Muscle of leg (tissue), 11 donors: ENCODE measurements around the gene CAB39L. TPM values are rescaled to one million over a fixed set of nuclear protein-coding genes. Genes with fewer than 3 reads are reported as not detected.

ENCODE experiments used
- DNase-seq: peaks from one replicate; pipeline ENCODE4 v3.0.0; 2013
- H3K27ac ChIP-seq: one replicate; pipeline ENCODE4 v1.5.1; 2013; ENCODE audit warnings: mild to moderate bottlenecking, low read length, control low read depth
- H3K27me3 ChIP-seq: one replicate; pipeline ENCODE4 v1.6.1; 2013; ENCODE audit warnings: low read length; ENCODE audit not compliant: control insufficient read depth, insufficient read depth
- H3K36me3 ChIP-seq: one replicate; pipeline ENCODE4 v1.6.1; 2013; ENCODE audit warnings: low read length; ENCODE audit not compliant: control insufficient read depth, insufficient read depth
- H3K4me1 ChIP-seq: one replicate; pipeline ENCODE4 v1.6.1; 2013; ENCODE audit warnings: low read length; ENCODE audit not compliant: control insufficient read depth, insufficient read depth
- H3K4me3 ChIP-seq: one replicate; pipeline ENCODE4 v1.5.1; 2013; ENCODE audit warnings: low read length, control low read depth
- H3K9me3 ChIP-seq: replicated peaks from 2 replicates; pipeline ENCODE4 v1.6.1; 2013; ENCODE audit warnings: low read depth, low read length; ENCODE audit not compliant: control insufficient read depth
- WGBS: methylation state at CpG from one replicate; pipeline ENCODE4 v1.1.5; 2013; ENCODE audit warnings: missing lambda C conversion rate; ENCODE audit not compliant: insufficient coverage; 5-methylcytosine and 5-hydroxymethylcytosine counted together
- polyA plus RNA-seq, 8 donors: library from polyadenylated mRNA; unstranded; fragments of 120-200 nt; gene quantifications; one replicate each; pipeline versions ENCODE4 v1.2.1 to v1.2.3, GENCODE V29; 2013; ENCODE audit warnings: inconsistent platforms in 1 of 8, low replicate concordance in 1 of 8; ENCODE audit not compliant: insufficient read length in 8 of 8, insufficient read depth in 1 of 8
- total RNA-seq: library from RNA; stranded (reverse); fragments of 120-200 nt; gene quantifications from one replicate; pipeline ENCODE4 v1.2.4, GENCODE V29; 2013

Gene CAB39L
- total and polyA plus RNA-seq, 9 donors = 3.5 to 6.1 (median 4.5) TPM

- no peak overlapping the region for H3K27ac ChIP-seq
- no CpG with 5 or more reads among the region's 2 CpGs for WGBS
- no peak for DNase-seq
- H3K9me3 ChIP-seq = no peaks in the 10 kb centered on the region
- no peaks in the 10 kb centered on the region for H3K4me1 ChIP-seq
- H3K4me3 ChIP-seq = no peak overlapping the region
- no peaks in the 10 kb centered on the region for H3K36me3 ChIP-seq
- H3K27me3 ChIP-seq = no peaks in the 10 kb centered on the region
Observed at GRCh38 chr13:49373716-49374115, 70.1 kb downstream of the CAB39L start.

- 79% methylated on average over 2 of the region's 4 CpGs for WGBS
- no peaks in the 10 kb centered on the region for H3K36me3 ChIP-seq
- H3K27me3 ChIP-seq = no peaks in the 10 kb centered on the region
- H3K27ac ChIP-seq = no peak overlapping the region
- H3K4me3 ChIP-seq = no peak overlapping the region
- no peaks in the 10 kb centered on the region for H3K4me1 ChIP-seq
- no peaks in the 10 kb centered on the region for H3K9me3 ChIP-seq
- no peak for DNase-seq
Observed at GRCh38 chr13:49371943-49372613, 71.8 kb downstream of the CAB39L start.

GRCh38 chr13:49370371-49370770 is 73.5 kb downstream of the CAB39L start:
- peak; percentile 55 for DNase-seq
- no peaks in the 10 kb centered on the region for H3K9me3 ChIP-seq
- H3K4me3 ChIP-seq = no peak overlapping the region
- H3K4me1 ChIP-seq = no peaks in the 10 kb centered on the region
- H3K27me3 ChIP-seq = no peaks in the 10 kb centered on the region
- WGBS = 43% methylated on average over 1 of the region's 2 CpGs
- no peak overlapping the region for H3K27ac ChIP-seq
- H3K36me3 ChIP-seq = no peaks in the 10 kb centered on the region

GRCh38 chr13:49369866-49370265 is 74.0 kb downstream of the CAB39L start:
- Histone ChIP-seq H3K4me3 (no peak overlapping the region), H3K4me1 (no peaks in the 10 kb centered on the region), H3K27ac (no peak overlapping the region), H3K27me3 (no peaks in the 10 kb centered on the region), H3K9me3 (no peaks in the 10 kb centered on the region), H3K36me3 (no peaks in the 10 kb centered on the region)
- DNase-seq = no peak
- WGBS = 83% methylated on average over 1 of the region's 4 CpGs

GRCh38 chr13:49368688-49369087 is 75.2 kb downstream of the CAB39L start:
- Histone ChIP-seq H3K27me3 (no peaks in the 10 kb centered on the region), H3K27ac (no peak overlapping the region), H3K4me1 (no peaks in the 10 kb centered on the region), H3K9me3 (peaks cover 2% of the 10 kb centered on the region), H3K4me3 (no peak overlapping the region), H3K36me3 (no peaks in the 10 kb centered on the region)
- DNase-seq = no peak
- no CpG with 5 or more reads among the region's 2 CpGs for WGBS

GRCh38 chr13:49367640-49368422 is 76.0 kb downstream of the CAB39L start:
- peaks cover 4% of the 10 kb centered on the region for H3K9me3 ChIP-seq
- no peaks in the 10 kb centered on the region for H3K4me1 ChIP-seq
- no peak overlapping the region for H3K27ac ChIP-seq
- no peak overlapping the region for H3K4me3 ChIP-seq
- H3K36me3 ChIP-seq = no peaks in the 10 kb centered on the region
- WGBS = no CpG with 5 or more reads among the region's 5 CpGs
- H3K27me3 ChIP-seq = no peaks in the 10 kb centered on the region
- peak; percentile 57 for DNase-seq

GRCh38 chr13:49366841-49367240 is 77.0 kb downstream of the CAB39L start:
- H3K27ac ChIP-seq = no peak overlapping the region
- H3K36me3 ChIP-seq = no peaks in the 10 kb centered on the region
- no peaks in the 10 kb centered on the region for H3K4me1 ChIP-seq
- no peak for DNase-seq
- peaks cover 4% of the 10 kb centered on the region for H3K9me3 ChIP-seq
- no CpG with 5 or more reads among the region's 2 CpGs for WGBS
- no peak overlapping the region for H3K4me3 ChIP-seq
- no peaks in the 10 kb centered on the region for H3K27me3 ChIP-seq

GRCh38 chr13:49357694-49358093 is 86.2 kb downstream of the CAB39L start:
- no peaks in the 10 kb centered on the region for H3K36me3 ChIP-seq
- WGBS = 100% methylated on average over 2 of the region's 2 CpGs
- no peak overlapping the region for H3K27ac ChIP-seq
- H3K4me1 ChIP-seq = no peaks in the 10 kb centered on the region
- no peak for DNase-seq
- H3K4me3 ChIP-seq = no peak overlapping the region
- H3K9me3 ChIP-seq = peaks cover 4% of the 10 kb centered on the region
- no peaks in the 10 kb centered on the region for H3K27me3 ChIP-seq

GRCh38 chr13:49356223-49356622 is 87.6 kb downstream of the CAB39L start:
- Histone ChIP-seq H3K4me3 (no peak overlapping the region), H3K27ac (peak overlapping the region; percentile 3)
- DNase-seq = peak; percentile 77

GRCh38 chr13:49354719-49355118 is 89.1 kb downstream of the CAB39L start:
- no peaks in the 10 kb centered on the region for H3K36me3 ChIP-seq
- H3K4me1 ChIP-seq = no peaks in the 10 kb centered on the region
- no CpG with 5 or more reads among the region's 1 CpG for WGBS
- H3K27ac ChIP-seq = no peak overlapping the region
- H3K4me3 ChIP-seq = no peak overlapping the region
- no peak for DNase-seq
- no peaks in the 10 kb centered on the region for H3K27me3 ChIP-seq
- peaks cover 4% of the 10 kb centered on the region for H3K9me3 ChIP-seq

More at GRCh38 chr13:49356223-49356622, 87.6 kb downstream of the CAB39L start:
- Histone ChIP-seq H3K9me3 (peaks cover 4% of the 10 kb centered on the region), H3K36me3 (no peaks in the 10 kb centered on the region), H3K4me1 (no peaks in the 10 kb centered on the region), H3K27me3 (no peaks in the 10 kb centered on the region)
